Adrenal gland (tissue), 12 donors: ENCODE measurements around the gene MICB. TPM values are rescaled to one million over a fixed set of nuclear protein-coding genes. Genes with fewer than 3 reads are reported as not detected.
A peak's percentile ranks its signal among the peaks of the same experiment; 100 is the strongest.

Experiments used
- DNase-seq, 7 donors: peaks; one replicate each; pipeline ENCODE4 v3.0.0-alpha.2; 2019 to 2020
- H3K27ac ChIP-seq, 5 donors: fragments of 200-600 bp; sonication (generic) in 4 of 5; 1 replicate in 3 of 5; 2 replicates in 2 of 5; pipeline versions ENCODE4 v1.5.1 to v1.8.0; 2016 to 2020; ENCODE audit warnings: mild to moderate bottlenecking in 1 of 5
- H3K27me3 ChIP-seq: fragments of 200-600 bp; 2 replicates; pipeline ENCODE4 v1.8.0; 2021
- H3K36me3 ChIP-seq, 2 donors: fragments of 200-600 bp; replicated peaks in 1 of 2; 1 replicate in 1 of 2; 2 replicates in 1 of 2; pipeline versions ENCODE4 v1.5.1 to v1.8.0; 2018 to 2022
- H3K4me1 ChIP-seq, 2 donors: fragments of 200-600 bp; replicated peaks in 1 of 2; 1 replicate in 1 of 2; 2 replicates in 1 of 2; pipeline versions ENCODE4 v1.5.1 to v1.8.0; 2018 to 2021
- H3K4me3 ChIP-seq, 4 donors: fragments of 200-600 bp; sonication (generic) in 3 of 4; one replicate each; pipeline ENCODE4 v1.5.1; 2016 to 2018
- H3K9me3 ChIP-seq, 3 donors: fragments of 200-600 bp; sonication (generic) in 1 of 3; replicated peaks in 1 of 3; 1 replicate in 2 of 3; 2 replicates in 1 of 3; pipeline versions ENCODE4 v1.5.1 to v1.8.0; 2016 to 2021
- CTCF ChIP-seq, 6 experiments: fragments of 450-650 bp in 4 of 6; fragments of 200-600 bp in 2 of 6; sonication (generic) in 1 of 6; IDR thresholded peaks; 1 replicate in 5 of 6; 2 replicates in 1 of 6; pipeline versions ENCODE4 v1.5.1 to v1.8.0; 2016 to 2021; ENCODE audit warnings: antibody characterized with exemption in 6 of 6, mild to moderate bottlenecking in 2 of 6, moderate library complexity in 1 of 6
- POLR2A ChIP-seq, 2 donors: fragments of 450-650 bp; IDR thresholded peaks; one replicate each; pipeline ENCODE4 v1.6.1; 2017; ENCODE audit warnings: antibody characterized with exemption in 2 of 2, mild to moderate bottlenecking in 2 of 2, moderate library complexity in 1 of 2
- WGBS, 4 donors: extraction: QIAGEN DNeasy Blood & Tissue Kit in 2 of 4; methylation state at CpG; one replicate each; pipeline versions ENCODE4 v1.1.5 to v1.1.7; 2013 to 2017; 5-methylcytosine and 5-hydroxymethylcytosine counted together
- intact Hi-C, 2 donors: fragments of 100-400 bp; cut with DNase I; formaldehyde crosslinking; loops; one replicate each; pipeline versions ENCODE4 v1.14.1 to v1.15.0; 2022 to 2023
- polyA plus RNA-seq, 3 donors: library from polyadenylated mRNA; stranded (reverse); fragments of 200-250 nt in 2 of 3; fragments of 350-450 nt in 1 of 3; fragmentation: Illumina TruSeq in 1 of 3; extraction: RNeasy Lipid Tissue Mini Kit (QIAGEN cat#74804) in 1 of 3; gene quantifications; one replicate each; pipeline ENCODE4 v1.2.3, GENCODE V29; 2013 to 2014
- total RNA-seq, 9 donors: library from RNA; depleted of rRNA in 4 of 9; stranded (reverse); fragments of >200 nt in 4 of 9; fragments of 120-200 nt in 1 of 9; fragmentation: NEBNext Ultra II Directional in 1 of 9; extraction: Animal tissue kit (Norgen Biotek cat#: 25700) in 1 of 9; gene quantifications; one replicate each; pipeline versions ENCODE4 v1.1.0 to v1.2.4, GENCODE V29; 2013 to 2023
- donor health status: healthy with polysubstance abuse.
- donor health status: Bipolar disorder and iron deficiency.
- donor health status: DM: yes; HTN: yes; CAD: no.
- donor health status: DM: no; HTN: no; CAD: no.
- donor health status: DM: no; HTN: no; CAD: no.
- donor health status: DM: yes; HTN: yes; CAD: no.

MICB gene
- total and polyA plus RNA-seq, 12 donors, result 0.57 to 3.3 (median 2.9) TPM

GRCh38 chr6:31464252-31465184 lies 33.4 kb upstream of the MICB start:
- 78 to 94% (median 88%) methylated on average over 6 to 7 of the region's 7 CpGs for WGBS, 4 donors
- Histone ChIP-seq H3K36me3 (no peaks in the 10 kb centered on the region), H3K4me1 (peaks cover 18 to 19% of the 10 kb centered on the region in 2 donors), H3K27me3 (no peaks in the 10 kb centered on the region), H3K4me3 (peak overlapping the region in 1 of 4 donors; percentile 78), H3K27ac (no peak overlapping the region), H3K9me3 (no peaks in the 10 kb centered on the region)
- TF ChIP-seq CTCF (IDR thresholded peaks at IDR 0.05), result no peak
- no peak for TF ChIP-seq POLR2A (IDR thresholded peaks at IDR 0.05)
- intact Hi-C loops, result no loop called here
- DNase-seq, result no peak

GRCh38 chr6:31465185-31465536 lies 32.8 kb upstream of the MICB start:
- peak overlapping the region in 1 of 4 donors; percentile 78 for H3K4me3 ChIP-seq
- TF ChIP-seq CTCF (IDR thresholded peaks at IDR 0.05) (no peak), POLR2A (IDR thresholded peaks at IDR 0.05) (no peak)
- intact Hi-C loops, result no loop called here
- no peaks in the 10 kb centered on the region for H3K27me3 ChIP-seq
- H3K4me1 ChIP-seq, result peaks cover 18 to 19% of the 10 kb centered on the region in 2 donors
- no peaks in the 10 kb centered on the region for H3K9me3 ChIP-seq
- H3K27ac ChIP-seq, result no peak overlapping the region
- H3K36me3 ChIP-seq, result no peaks in the 10 kb centered on the region
- no peak for DNase-seq
- WGBS, 4 donors, result 71 to 100% (median 99%) methylated on average over 1 of the region's 1 CpG

- DNase-seq, result no peak
- H3K27ac ChIP-seq, result no peak overlapping the region
- no peaks in the 10 kb centered on the region for H3K36me3 ChIP-seq
- 93 to 97% (median 94%) methylated on average over 5 of the region's 5 CpGs for WGBS, 4 donors
- intact Hi-C loops, result no loop called here
- no peak for TF ChIP-seq POLR2A (IDR thresholded peaks at IDR 0.05)
- TF ChIP-seq CTCF (IDR thresholded peaks at IDR 0.05), result no peak
- no peaks in the 10 kb centered on the region for H3K27me3 ChIP-seq
- no peaks in the 10 kb centered on the region for H3K9me3 ChIP-seq
- peaks cover 18 to 19% of the 10 kb centered on the region in 2 donors for H3K4me1 ChIP-seq
- no peak overlapping the region for H3K4me3 ChIP-seq
Measured at GRCh38 chr6:31465718-31466117, 32.2 kb upstream of the MICB start.

GRCh38 chr6:31466466-31466865 lies 31.5 kb upstream of the MICB start:
- no peak for DNase-seq
- no peak overlapping the region for H3K27ac ChIP-seq
- H3K4me1 ChIP-seq, result peaks cover 18 to 19% of the 10 kb centered on the region in 2 donors
- 67 to 93% (median 75%) methylated on average over 1 to 4 of the region's 4 CpGs for WGBS, 4 donors
- intact Hi-C loops, result no loop called here
- H3K9me3 ChIP-seq, result no peaks in the 10 kb centered on the region
- no peak overlapping the region for H3K4me3 ChIP-seq
- H3K27me3 ChIP-seq, result no peaks in the 10 kb centered on the region
- TF ChIP-seq POLR2A (IDR thresholded peaks at IDR 0.05), result no peak
- no peak for TF ChIP-seq CTCF (IDR thresholded peaks at IDR 0.05)
- H3K36me3 ChIP-seq, result no peaks in the 10 kb centered on the region
